ENCODE data around the gene ARHGAP25. TPM values are rescaled to one million over a fixed set of nuclear protein-coding genes. Genes with fewer than 3 reads are reported as not detected.
A peak's percentile ranks its signal among the peaks of the same experiment; 100 is the strongest.

Gene ARHGAP25
- total and polyA plus RNA-seq, 8 donors: 6.1 to 43.5 (median 9.3) TPM

DNA sequence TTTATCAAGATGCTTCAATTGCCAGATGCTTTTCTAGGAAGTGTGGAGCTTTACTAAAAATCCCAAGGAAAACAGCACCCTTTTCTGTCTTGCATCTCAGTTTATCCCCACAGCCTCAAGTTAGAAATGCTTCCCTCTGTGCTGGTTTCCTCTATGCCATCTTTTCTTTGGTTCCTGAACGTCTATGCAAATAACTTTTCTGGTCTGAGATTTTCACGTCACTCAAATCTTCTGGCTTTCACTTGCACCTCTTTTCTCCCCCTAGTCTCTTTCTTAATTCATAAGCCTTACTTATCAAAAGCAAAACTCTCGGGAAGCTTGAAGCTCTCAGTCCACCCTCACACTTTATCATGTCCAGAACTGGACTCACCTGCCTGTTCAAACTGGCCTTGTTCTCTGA is 33.9 kb downstream of the ARHGAP25 start:
- Histone ChIP-seq H3K27ac (peak overlapping the region in 1 of 2 donors; percentile 91), H3K4me1 (peaks cover 39 to 99% of the 10 kb centered on the region in 2 donors), H3K36me3 (no peaks in the 10 kb centered on the region), H3K4me3 (no peak overlapping the region), H3K27me3 (no peaks in the 10 kb centered on the region), H3K9me3 (no peaks in the 10 kb centered on the region)
- intact Hi-C loops (cut with DNase I): no loop called here
- DNase-seq: no peak
- TF ChIP-seq, protein P1, sequence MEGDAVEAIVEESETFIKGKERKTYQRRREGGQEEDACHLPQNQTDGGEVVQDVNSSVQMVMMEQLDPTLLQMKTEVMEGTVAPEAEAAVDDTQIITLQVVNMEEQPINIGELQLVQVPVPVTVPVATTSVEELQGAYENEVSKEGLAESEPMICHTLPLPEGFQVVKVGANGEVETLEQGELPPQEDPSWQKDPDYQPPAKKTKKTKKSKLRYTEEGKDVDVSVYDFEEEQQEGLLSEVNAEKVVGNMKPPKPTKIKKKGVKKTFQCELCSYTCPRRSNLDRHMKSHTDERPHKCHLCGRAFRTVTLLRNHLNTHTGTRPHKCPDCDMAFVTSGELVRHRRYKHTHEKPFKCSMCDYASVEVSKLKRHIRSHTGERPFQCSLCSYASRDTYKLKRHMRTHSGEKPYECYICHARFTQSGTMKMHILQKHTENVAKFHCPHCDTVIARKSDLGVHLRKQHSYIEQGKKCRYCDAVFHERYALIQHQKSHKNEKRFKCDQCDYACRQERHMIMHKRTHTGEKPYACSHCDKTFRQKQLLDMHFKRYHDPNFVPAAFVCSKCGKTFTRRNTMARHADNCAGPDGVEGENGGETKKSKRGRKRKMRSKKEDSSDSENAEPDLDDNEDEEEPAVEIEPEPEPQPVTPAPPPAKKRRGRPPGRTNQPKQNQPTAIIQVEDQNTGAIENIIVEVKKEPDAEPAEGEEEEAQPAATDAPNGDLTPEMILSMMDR (IDR thresholded peaks at IDR 0.05): no peak
- no peak for ATAC-seq

DNA sequence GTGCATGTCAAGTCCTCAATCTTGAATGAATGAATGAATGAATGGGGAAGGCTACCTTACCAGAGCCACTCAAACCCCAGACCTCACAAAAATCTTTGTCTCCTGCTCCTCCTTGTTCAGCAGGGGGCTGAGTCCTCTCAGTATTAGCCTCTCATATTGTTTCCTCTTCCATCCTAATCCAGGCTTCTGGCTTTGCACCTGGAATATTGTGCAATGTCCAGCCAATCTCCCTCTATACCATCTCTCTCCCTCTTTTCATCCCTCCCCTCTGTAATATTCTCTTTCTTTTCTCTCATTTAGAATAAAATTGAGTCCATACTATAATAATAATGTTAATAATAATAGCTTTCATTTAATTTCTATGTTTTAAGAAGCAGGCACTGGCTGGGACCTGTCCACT is 34.3 kb downstream of the ARHGAP25 start:
- Histone ChIP-seq H3K4me1 (peaks cover 41 to 99% of the 10 kb centered on the region in 2 donors), H3K27me3 (no peaks in the 10 kb centered on the region), H3K27ac (peak overlapping the region in 1 of 2 donors; percentile 91), H3K9me3 (no peaks in the 10 kb centered on the region), H3K36me3 (no peaks in the 10 kb centered on the region), H3K4me3 (no peak overlapping the region)
- TF ChIP-seq, protein P1 (IDR thresholded peaks at IDR 0.05): no peak
- intact Hi-C loops (cut with DNase I): no loop called here
- ATAC-seq (no peak), DNase-seq (no peak)

DNA sequence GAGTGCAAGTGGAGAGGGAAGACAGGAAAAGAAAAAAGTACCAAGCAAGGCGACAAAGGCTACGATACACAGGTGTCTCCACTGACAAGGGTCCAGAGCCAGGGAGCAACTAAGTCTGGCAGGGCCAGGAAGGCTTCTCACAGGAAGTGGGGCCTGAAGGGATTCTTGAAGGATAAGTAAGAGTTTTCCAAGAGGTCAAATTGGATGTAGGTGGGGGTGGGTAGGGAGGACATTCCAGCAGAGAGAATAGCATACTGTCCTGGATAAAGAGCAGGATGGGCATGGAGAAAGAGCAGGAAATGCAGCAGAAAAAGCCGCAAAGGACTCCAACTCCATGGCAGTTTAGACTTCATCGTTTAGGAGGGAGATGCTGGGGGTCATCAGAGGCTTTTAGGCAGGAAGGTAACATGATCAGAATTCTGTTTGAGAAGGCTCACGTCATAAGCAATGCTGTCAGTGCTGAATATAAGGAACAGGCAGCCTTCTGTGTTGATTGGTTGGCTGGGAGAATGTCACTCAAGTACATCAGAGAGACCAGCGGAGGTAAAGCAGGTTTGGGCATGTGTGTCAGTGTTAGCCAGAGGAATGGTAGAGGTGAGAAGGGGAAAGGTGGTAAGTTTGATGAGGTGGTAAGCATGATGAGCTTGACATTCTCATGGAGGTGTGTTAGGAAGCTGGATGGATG is 35.1 kb downstream of the ARHGAP25 start:
- intact Hi-C loops (cut with DNase I): no loop called here
- Histone ChIP-seq H3K4me3 (no peak overlapping the region), H3K36me3 (no peaks in the 10 kb centered on the region), H3K27ac (peak overlapping the region; percentile 76 to 91), H3K9me3 (no peaks in the 10 kb centered on the region), H3K27me3 (no peaks in the 10 kb centered on the region), H3K4me1 (peaks cover 48 to 99% of the 10 kb centered on the region in 2 donors)
- TF ChIP-seq, protein P1 (IDR thresholded peaks at IDR 0.05): no peak
- DNase-seq (no peak), ATAC-seq (no peak)

DNA sequence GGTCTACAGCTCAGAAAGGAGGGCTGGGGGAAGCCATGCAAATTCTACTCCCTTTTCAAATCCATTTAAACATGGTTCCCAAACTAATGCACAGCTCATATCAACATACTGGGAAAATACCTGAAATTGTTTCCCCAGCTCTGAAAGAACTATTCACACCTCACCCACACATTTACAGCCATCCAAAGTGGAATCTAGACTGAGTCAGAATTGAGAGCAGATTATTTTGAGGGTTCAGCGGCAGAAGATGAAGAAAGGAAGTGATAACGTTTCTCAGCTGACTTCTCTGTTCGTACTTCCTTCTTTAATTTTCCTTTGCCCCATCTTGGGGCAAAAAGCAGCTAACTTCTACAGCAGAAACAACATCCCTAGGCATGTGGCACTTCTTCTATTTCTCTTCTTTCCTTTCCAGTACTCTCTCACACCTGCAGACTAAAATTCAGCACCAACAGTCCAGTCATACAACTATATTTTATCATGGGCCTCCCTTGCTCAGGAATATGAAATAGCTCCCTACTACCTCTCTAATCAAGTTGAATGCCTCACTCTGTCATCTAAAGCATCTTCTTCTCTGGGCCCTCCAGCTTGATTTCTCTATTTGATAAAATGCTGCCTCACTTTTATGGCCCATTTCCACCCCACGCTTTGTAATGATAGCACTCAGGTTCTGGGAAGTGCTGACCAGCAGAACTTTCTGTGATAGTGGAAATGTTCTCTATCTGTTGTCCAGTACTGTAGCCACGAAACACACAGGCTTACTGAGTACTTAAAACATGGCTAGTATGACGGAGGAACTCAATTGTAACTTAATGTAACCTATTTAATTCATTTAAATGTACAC is 35.9 kb downstream of the ARHGAP25 start:
- intact Hi-C loops (cut with DNase I): no loop called here
- Histone ChIP-seq H3K27ac (peak overlapping the region; percentile 76 to 91), H3K4me3 (no peak overlapping the region), H3K4me1 (peaks cover 42 to 99% of the 10 kb centered on the region in 2 donors), H3K9me3 (no peaks in the 10 kb centered on the region), H3K36me3 (no peaks in the 10 kb centered on the region), H3K27me3 (no peaks in the 10 kb centered on the region)
- DNase-seq: no peak
- TF ChIP-seq, protein P1 (IDR thresholded peaks at IDR 0.05): no peak
- ATAC-seq: no peak

DNA sequence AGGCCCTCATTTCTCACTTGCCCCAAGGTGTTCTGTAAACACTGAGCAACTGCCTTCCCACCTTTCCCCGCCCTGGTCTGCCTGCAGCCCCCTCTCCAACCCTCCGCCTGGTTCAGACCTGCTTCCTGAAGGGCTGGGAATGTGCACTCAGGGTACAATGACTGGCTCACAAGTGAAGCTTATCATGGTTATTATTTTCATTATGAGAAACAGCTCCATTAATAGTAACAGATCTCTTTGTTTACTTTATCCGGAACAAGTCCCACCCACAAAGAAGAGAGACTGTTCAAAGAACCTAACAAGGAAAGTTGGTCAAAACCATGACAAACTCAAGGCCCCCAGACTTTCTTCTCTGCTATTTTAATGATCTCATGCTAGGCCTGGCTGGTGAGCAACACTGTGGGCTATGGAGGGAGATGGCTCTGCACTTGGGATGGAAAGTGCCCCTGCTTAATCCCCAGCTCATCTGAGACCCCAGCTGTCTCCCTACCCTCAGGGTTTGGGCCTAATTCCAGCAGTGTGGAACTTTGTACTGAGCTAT is 36.7 kb downstream of the ARHGAP25 start:
- DNase-seq: no peak
- intact Hi-C loops (cut with DNase I): no loop called here
- no peaks in the 10 kb centered on the region for H3K36me3 ChIP-seq
- TF ChIP-seq, protein P1 (IDR thresholded peaks at IDR 0.05): no peak
- no peaks in the 10 kb centered on the region for H3K27me3 ChIP-seq
- peak; percentile 6 for ATAC-seq
- no peaks in the 10 kb centered on the region for H3K9me3 ChIP-seq
- H3K4me3 ChIP-seq: no peak overlapping the region
- peak overlapping the region; percentile 76 to 91 for H3K27ac ChIP-seq
- H3K4me1 ChIP-seq: peaks cover 34 to 99% of the 10 kb centered on the region in 2 donors
